Body of pancreas (tissue), 4 donors: Measurements from ENCODE around the gene BTNL8.

Source experiments
- CTCF ChIP-seq, 7 experiments: fragments of 450-650 bp in 4 of 7; fragments of 200-600 bp in 3 of 7; sonication (generic) in 3 of 7; IDR thresholded peaks; one replicate each; pipeline ENCODE4 v1.5.1; 2016 to 2019; ENCODE audit warnings: antibody characterized with exemption in 7 of 7
- POLR2A ChIP-seq, 3 donors: fragments of 450-650 bp; IDR thresholded peaks; one replicate each; pipeline ENCODE4 v1.6.1; 2016; ENCODE audit warnings: antibody characterized with exemption in 3 of 3, mild to moderate bottlenecking in 2 of 3

DNA sequence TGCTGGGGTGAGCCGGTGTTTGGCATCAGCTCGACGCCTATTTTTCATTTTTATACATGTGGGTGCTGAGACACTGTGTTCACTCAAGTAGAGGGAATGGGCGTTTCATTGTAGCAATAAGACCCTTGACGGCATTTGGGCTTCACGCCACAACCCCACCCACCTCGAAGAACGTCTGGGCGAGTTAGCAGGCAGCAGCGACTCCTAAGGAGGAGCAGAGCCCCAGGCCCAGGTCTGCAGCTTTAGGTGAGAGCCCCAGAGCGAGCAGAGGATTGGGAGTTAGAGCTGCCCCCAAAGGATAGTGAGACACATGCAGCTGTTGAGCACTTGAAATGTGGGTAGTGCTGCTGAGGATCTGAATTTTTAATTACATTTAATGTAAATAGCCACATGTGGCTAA lies 36.3 kb upstream of the BTNL8 start:
- no peak for TF ChIP-seq POLR2A (IDR thresholded peaks at IDR 0.05)
- no peak for TF ChIP-seq CTCF (IDR thresholded peaks at IDR 0.05)
